Activated naive CD4-positive, alpha-beta T cell treated with anti-CD3 and anti-CD28 coated beads, Interleukin-2, amount 50 U/mL, for 72 hours (primary cell): Measurements from ENCODE around the gene ROR2. TPM values are rescaled to one million over a fixed set of nuclear protein-coding genes. Genes with fewer than 3 reads are reported as not detected.

ENCODE experiments used
- ATAC-seq, 2 donors: fragments of 150-1000 bp; cut with Tn5 transposase; 2 replicates each; pipeline ENCODE4 v1.10.0; 2021; ENCODE audit warnings: mild to moderate bottlenecking in 2 of 2, moderate library complexity in 2 of 2
- DNase-seq, 2 donors: peaks; one replicate each; pipeline ENCODE4 v3.0.0; 2021 to 2022; ENCODE audit warnings: low spot score in 2 of 2
- H3K27ac Mint-ChIP-seq, 2 donors: one replicate each; pipeline ENCODE4 v1.8.0; 2022; ENCODE audit warnings: mild to moderate bottlenecking in 2 of 2, mixed read lengths in 2 of 2
- H3K36me3 Mint-ChIP-seq, 2 donors: one replicate each; pipeline ENCODE4 v1.8.0; 2022; ENCODE audit warnings: mixed read lengths in 2 of 2
- H3K9me3 Mint-ChIP-seq, 2 donors: one replicate each; pipeline ENCODE4 v1.8.0; 2022; ENCODE audit warnings: mixed read lengths in 2 of 2
- total RNA-seq, 2 donors: library from RNA; stranded (reverse); gene quantifications; one replicate each; pipeline ENCODE4 v1.2.3, GENCODE V29; 2022

ROR2 gene
- total RNA-seq, 2 donors from 2014 or later, result not detected

DNA sequence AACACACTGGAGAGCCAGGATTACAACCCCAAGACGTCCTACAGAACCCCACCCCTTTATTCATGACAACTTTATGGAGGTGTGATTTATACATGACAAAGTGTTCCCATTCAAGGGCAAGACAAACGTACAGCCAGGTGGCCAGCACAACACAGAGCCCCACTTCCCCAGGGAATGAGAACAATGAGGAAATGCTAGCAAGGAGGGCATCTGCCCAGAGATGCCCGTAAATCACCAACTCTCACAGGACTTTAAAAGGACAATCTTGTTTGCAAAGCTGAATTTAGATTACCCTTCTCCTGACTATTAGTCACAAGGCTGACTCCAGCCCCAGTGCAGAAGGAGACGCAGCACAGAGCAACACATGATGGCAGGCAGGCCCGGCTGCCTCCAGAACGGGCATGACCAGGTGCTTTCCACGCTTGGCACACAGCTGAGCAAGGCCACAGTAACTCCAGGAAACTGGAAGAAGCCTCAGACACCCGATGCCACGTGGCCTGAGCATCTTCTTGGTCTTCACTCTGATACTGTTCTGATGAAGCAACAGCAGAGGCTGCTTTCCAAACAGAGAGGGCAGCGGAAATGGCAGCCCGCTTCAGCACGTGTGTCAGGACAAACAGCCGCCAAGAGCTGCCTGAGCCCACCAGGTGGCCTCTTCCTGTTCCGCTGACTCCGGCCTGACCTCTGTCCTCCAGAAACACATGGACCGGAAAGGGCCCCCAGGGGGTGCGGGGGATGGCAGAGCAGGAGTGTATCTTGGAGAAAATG is 51.4 kb downstream of the ROR2 start:
- no peak for DNase-seq
- Mint-ChIP-seq H3K36me3 (no peaks in the 10 kb centered on the region), H3K9me3 (no peaks in the 10 kb centered on the region), H3K27ac (no peak overlapping the region)
- ATAC-seq, result no peak

DNA sequence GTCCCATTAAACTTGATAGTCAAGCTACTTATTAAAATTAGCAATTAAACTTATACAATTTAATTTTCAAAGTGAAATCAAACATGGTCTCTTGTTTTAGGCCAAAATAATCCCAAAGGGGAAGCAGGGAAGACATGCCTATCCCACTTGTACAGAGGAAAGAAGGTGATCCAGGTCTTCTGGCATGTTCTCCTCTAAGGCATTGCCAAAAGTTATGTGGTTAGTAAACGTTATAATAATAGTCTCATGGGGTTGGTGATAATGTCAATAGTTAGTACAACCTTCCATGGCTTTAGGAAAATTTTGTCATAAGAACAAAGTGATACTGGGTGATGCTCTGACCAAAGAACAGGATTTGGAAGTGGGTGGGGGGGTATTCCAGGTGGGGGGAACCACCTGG is 52.8 kb downstream of the ROR2 start:
- H3K27ac Mint-ChIP-seq, result no peak overlapping the region
- no peak for ATAC-seq
- H3K9me3 Mint-ChIP-seq, result no peaks in the 10 kb centered on the region
- H3K36me3 Mint-ChIP-seq, result no peaks in the 10 kb centered on the region
- no peak for DNase-seq

DNA sequence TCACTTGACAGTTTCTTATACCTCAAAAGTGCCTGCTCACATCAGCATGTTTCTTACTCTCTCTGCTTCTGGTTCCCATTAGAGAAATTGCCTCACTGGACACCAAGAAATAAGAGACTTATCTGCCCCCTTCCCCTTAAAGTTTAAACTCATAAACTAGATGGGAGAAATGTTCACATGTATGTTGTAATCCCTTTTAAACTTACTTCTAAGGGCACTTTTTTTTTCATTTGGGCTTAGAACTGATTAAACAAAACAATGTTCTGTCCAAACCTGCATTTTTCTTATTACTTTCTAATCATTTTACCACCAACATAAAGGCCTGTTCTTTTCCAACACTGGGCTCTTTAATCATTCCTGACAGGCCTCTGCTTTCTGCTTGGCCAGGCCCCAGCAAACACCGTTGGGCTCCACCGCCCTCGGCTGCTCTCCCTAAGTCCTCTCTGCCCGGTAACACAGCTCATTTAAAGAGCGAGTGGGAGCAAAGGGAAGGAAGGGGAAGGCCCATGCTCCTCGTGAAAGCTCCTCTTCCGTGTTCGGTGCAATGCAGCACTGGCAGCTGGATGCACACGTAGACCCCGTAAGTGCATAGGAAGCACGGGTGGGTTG is 53.4 kb downstream of the ROR2 start:
- Mint-ChIP-seq H3K36me3 (no peaks in the 10 kb centered on the region), H3K27ac (no peak overlapping the region), H3K9me3 (no peaks in the 10 kb centered on the region)
- DNase-seq (no peak), ATAC-seq (no peak)

DNA sequence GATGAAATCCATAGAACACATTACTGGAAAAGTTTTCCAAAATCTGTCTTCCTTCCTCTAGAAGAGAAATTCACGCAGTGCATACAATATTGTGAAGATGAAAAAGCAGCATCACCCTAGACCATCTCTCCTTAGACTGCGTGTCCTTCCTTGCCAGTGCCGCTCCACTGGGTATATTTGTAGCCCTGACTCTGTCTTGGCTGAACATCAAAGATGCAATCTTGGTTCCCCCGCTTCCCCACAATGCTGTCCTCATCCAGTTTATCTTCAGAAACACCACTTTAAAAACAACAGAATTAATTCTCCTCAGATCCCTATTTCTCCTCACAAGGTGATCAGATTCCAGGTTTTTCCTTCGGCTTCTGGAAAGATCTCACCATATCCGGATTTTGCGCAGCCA is 53.9 kb downstream of the ROR2 start:
- no peaks in the 10 kb centered on the region for H3K9me3 Mint-ChIP-seq
- H3K36me3 Mint-ChIP-seq, result no peaks in the 10 kb centered on the region
- no peak for DNase-seq
- no peak for ATAC-seq
- no peak overlapping the region for H3K27ac Mint-ChIP-seq

DNA sequence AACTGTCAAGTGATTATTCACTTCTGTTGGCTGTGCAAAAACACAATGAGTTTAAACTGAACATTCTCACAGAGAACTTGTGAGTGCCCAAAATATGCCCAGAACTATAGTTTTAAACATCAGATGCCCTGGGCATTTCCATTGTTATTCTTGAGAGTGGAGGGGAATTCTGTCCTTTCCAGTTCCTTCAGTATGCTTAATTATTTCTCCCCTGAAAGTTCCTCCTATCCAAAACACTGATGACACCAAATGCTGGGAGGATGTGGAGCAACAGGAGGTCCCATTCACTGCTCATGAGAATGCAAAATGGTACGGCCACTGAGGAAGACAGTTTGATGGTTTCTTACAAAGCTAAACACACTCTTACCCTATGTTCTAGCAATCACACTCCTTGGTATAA is 55.5 kb downstream of the ROR2 start:
- DNase-seq (no peak), ATAC-seq (no peak)
- Mint-ChIP-seq H3K36me3 (no peaks in the 10 kb centered on the region), H3K27ac (no peak overlapping the region), H3K9me3 (no peaks in the 10 kb centered on the region)

DNA sequence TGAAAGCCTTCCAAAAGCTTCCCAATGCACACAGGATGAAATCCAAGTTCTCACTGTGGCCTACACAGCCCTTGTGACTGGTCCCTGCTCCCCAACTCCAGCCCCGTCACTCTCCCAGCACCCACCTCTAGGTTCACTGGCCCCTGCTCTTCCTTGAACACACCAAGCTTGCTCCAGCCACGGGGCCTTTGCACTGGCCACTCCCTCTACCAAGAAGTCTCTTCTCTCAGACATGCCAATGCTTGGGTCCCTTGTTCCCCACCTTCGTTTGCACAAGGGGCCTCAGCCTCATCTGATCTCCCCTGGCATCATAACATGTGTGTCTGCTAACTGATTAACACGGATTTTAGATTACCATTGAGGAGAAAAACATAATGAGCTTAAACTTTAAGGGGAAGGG is 56.0 kb downstream of the ROR2 start:
- Mint-ChIP-seq H3K9me3 (no peaks in the 10 kb centered on the region), H3K27ac (peak overlapping the region in 1 of 2 donors; percentile 37), H3K36me3 (no peaks in the 10 kb centered on the region)
- DNase-seq (no peak), ATAC-seq (no peak)

DNA sequence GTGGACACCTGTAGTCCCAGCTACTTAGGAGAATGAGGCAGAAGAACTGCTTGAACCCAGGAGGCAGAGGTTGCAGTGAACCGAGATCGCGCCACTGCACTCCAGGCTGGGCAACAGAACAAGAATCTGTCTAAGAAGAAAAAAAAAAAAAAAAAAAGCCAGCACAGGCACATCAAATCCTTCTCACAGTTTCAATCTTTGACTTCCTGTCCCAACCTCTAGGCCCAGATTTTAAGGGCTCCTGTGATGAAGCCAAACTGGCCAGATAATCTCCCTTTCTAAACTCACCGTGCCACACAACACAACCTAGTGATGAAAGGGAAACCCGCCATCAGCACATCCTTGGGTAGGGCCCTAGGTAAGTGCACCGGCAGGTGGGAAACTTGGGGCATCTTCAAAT is 58.1 kb downstream of the ROR2 start:
- DNase-seq (no peak), ATAC-seq (no peak)
- H3K36me3 Mint-ChIP-seq, result no peaks in the 10 kb centered on the region
- no peaks in the 10 kb centered on the region for H3K9me3 Mint-ChIP-seq
- H3K27ac Mint-ChIP-seq, result no peak overlapping the region

DNA sequence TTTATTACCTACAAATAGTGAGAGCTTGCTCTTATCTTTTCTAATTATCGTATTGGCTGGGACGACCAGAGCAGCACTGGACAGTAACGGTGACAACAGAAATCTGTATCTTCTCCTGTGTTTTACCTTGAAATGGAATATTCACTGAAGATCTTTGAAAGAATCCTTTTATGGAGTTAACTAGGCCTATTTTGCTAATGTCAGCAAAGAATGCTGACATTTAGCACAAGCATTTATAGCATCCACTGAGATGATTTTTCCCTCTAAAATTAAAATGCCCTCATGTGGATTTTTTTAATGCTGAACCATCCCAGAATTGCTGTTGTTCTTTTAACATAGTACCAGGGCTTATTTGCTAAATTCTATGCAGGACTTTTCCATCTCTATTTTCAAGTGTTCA is 59.4 kb downstream of the ROR2 start:
- DNase-seq, result no peak
- ATAC-seq, result no peak
- H3K36me3 Mint-ChIP-seq, result no peaks in the 10 kb centered on the region
- H3K9me3 Mint-ChIP-seq, result no peaks in the 10 kb centered on the region
- H3K27ac Mint-ChIP-seq, result no peak overlapping the region

GRCh38 chr9:91889161-91889911 is 60.7 kb downstream of the ROR2 start:
- H3K36me3 Mint-ChIP-seq, result no peaks in the 10 kb centered on the region
- H3K9me3 Mint-ChIP-seq, result no peaks in the 10 kb centered on the region
- no peak overlapping the region for H3K27ac Mint-ChIP-seq
- DNase-seq (no peak), ATAC-seq (no peak)

GRCh38 chr9:91886414-91887076 is 63.5 kb downstream of the ROR2 start:
- ATAC-seq, result no peak

GRCh38 chr9:91885746-91886413 is 64.1 kb downstream of the ROR2 start:
- no peak for DNase-seq
- H3K27ac Mint-ChIP-seq, result no peak overlapping the region
- H3K36me3 Mint-ChIP-seq, result no peaks in the 10 kb centered on the region
- no peaks in the 10 kb centered on the region for H3K9me3 Mint-ChIP-seq
- no peak for ATAC-seq

More at GRCh38 chr9:91886414-91887076, 63.5 kb downstream of the ROR2 start:
- Mint-ChIP-seq H3K9me3 (no peaks in the 10 kb centered on the region), H3K27ac (no peak overlapping the region), H3K36me3 (no peaks in the 10 kb centered on the region)
- DNase-seq, result no peak

DNA sequence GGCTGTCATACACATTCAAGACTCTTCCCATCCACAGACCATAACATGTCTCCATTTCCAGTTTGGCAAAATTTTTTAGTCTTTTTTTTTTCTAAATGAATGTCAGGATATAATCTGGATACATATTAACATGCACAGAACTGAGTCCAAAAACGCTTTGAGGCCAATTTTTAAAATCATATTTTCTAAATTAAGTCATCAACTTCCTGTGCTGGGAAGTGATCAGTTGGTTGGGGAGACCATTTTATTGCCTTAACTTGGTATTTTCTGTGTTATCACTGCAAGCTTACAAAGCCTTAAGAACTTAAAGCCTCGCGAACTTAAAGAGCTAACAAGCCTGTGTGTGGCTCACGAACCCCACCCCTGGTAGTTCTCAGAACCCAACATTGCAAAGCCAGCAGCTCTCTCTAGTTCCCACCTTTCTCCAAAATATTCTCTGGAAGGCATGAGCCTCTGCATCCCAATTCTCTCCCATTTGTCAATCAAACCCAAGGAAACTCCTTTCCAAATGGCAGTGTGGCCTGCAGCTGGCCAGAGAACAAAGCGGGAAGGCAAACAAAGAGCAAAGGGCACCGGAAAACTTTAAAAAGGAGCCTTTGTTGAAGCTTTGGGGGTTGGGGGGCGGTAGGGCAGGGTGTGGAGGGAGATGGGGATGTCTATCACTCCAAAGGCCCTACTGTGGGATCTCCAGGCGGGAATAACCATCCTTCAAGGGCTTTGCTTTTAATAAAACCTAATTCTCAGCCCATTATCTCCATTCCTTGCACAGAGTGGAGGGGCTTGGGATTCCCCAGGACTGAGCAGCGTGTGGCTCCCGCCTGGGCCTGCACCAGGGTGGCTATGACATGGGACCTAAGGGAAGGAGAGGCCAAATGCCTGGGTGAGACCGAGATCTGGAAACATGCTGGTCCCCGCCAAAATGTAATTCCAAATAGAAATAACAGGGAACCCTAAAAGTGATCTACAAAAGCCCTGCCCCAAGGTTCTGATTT is 65.0 kb downstream of the ROR2 start:
- H3K9me3 Mint-ChIP-seq, result no peaks in the 10 kb centered on the region
- H3K27ac Mint-ChIP-seq, result no peak overlapping the region
- DNase-seq, result no peak
- no peak for ATAC-seq
- H3K36me3 Mint-ChIP-seq, result no peaks in the 10 kb centered on the region

GRCh38 chr9:91884153-91884552 is 65.9 kb downstream of the ROR2 start:
- DNase-seq, result no peak
- Mint-ChIP-seq H3K9me3 (no peaks in the 10 kb centered on the region), H3K27ac (no peak overlapping the region), H3K36me3 (no peaks in the 10 kb centered on the region)
- no peak for ATAC-seq

GRCh38 chr9:91883503-91883902 is 66.5 kb downstream of the ROR2 start:
- DNase-seq, result no peak
- Mint-ChIP-seq H3K9me3 (no peaks in the 10 kb centered on the region), H3K27ac (no peak overlapping the region), H3K36me3 (no peaks in the 10 kb centered on the region)
- no peak for ATAC-seq

DNA sequence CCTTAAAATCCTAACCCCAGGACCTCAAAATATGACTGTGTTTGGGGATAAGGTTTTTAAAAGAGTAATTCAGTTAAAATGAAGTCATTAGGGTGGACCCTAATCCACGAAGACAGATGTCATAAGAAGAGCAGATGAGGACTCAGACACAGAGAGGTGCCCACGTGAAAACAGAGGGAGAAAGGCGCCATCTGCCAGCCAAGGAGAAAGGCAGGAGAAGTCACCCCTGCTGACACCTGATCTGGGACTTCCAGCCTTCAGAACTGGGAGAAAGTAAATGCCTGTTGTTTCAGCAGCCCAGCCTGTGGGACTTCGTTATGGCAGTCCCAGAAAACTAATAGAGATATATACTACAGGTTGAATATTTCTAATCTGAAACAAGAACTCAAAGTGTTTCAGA is 67.4 kb downstream of the ROR2 start:
- DNase-seq (no peak), ATAC-seq (no peak)
- Mint-ChIP-seq H3K27ac (no peak overlapping the region), H3K9me3 (no peaks in the 10 kb centered on the region), H3K36me3 (no peaks in the 10 kb centered on the region)
